Hepatocyte (in vitro differentiated cells): ENCODE results near the gene NSL1.

Experiments
- CTCF ChIP-seq: fragments of 200-600 bp; sonication (generic); IDR thresholded peaks from 2 replicates; pipeline ENCODE4 v1.5.1; 2016; ENCODE audit warnings: antibody characterized with exemption, mild to moderate bottlenecking; ENCODE audit not compliant: poor library complexity
- EZH2 ChIP-seq: fragments of 200-600 bp; sonication (generic); IDR thresholded peaks from 2 replicates; pipeline ENCODE4 v1.6.1; 2016; ENCODE audit warnings: antibody characterized with exemption, mild to moderate bottlenecking, borderline replicate concordance

- TF ChIP-seq CTCF: peak; percentile 65
- TF ChIP-seq EZH2: no peak
Measured at GRCh38 chr1:212782422-212783154, 9.0 kb downstream of the NSL1 start.
